SHP77 (cell line): ENCODE measurements around the gene IGLL5.

Source experiments
- DNase-seq, 2 experiments: peaks; one replicate each; lab custom pipeline; 2025; lab: John Stamatoyannopoulos, UW

Gene IGLL5

DNA sequence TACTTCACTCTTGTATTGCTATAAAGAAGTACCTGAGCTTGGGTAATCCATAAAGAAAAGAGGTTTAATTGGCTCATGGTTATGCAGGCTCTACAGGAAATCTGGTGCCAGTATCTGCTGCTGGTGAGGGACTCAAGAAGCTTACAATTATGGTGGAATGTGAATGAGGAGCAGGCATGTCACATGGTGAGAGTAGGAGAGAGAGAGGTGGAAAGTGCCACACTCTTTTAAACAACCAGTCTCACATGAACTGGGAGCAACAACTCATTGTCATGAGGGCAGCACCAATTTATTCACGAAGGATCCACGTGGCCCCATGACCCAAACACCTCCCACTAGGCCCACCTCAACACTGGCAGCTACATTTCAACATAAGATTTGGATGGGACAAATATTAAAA is 24.6 kb upstream of the IGLL5 start:
- DNase-seq, result no peak

DNA sequence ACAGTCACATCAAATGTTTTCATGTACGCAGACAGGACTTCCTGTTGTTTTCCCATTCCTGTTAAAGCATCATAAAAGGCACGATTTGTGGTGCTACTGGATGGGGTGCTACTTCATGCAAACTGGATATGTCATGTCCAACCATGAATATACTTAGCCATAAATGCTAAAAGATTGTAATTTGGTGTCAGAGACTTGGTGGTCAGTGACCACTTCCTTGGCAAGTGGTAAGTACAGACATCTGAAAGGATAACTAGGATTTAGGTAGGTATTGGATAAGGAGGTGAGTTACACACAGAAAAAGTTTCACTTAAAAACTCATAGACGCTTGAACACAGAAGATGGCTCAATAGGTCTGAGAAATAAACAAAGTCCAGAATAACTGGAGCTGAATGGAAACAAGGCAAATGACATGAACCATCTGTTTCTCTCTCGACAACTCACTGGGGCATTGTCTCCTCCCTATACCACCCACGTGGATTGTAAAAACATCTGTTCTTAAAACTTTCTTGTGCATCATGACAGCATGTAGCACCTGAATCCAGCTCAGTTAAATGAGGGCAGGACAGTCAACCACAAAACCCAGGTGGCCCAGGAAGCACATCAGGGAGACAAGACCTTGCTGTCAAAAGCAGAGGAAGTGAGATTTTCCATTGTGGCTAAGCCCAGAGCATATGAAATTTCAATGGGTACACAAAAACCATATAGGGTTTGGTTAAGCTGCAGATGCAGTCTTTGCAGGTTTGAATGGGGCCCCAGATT is 22.1 kb upstream of the IGLL5 start:
- no peak for DNase-seq

DNA sequence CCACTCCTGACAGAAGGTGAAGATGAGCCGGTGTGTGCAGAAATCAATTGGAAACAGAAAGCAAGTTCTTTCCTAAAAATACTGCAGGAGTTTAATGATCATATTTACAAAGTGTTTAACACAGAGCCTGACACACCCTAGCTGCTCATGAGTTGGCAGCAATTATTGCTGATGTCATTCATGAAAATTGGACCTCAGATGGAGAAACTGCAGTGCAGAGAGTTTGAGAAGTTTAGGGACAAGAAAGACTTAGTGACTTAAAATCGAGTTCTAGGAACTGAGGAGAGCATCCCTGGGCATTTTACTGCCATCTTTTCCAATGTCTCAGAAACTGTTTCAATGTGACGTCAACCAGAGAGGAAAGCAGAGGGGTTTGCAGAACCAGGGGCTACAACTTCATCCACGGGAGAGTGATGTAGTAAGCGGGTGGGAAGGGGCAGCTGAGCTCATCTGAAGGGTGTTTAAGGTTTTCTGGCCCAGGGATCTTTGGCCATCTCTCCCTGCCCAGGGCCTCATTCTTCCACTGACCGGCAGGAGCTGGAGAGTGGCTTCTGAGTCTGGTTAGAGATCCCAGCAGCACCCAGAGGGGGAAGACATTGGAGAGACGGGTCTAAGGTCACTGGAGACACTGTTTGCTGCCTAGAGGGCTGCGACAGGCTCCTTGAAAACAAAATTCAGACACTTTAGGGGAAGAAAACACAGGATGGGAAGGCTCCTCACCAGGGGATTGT is 21.1 kb upstream of the IGLL5 start:
- DNase-seq, result no peak

DNA sequence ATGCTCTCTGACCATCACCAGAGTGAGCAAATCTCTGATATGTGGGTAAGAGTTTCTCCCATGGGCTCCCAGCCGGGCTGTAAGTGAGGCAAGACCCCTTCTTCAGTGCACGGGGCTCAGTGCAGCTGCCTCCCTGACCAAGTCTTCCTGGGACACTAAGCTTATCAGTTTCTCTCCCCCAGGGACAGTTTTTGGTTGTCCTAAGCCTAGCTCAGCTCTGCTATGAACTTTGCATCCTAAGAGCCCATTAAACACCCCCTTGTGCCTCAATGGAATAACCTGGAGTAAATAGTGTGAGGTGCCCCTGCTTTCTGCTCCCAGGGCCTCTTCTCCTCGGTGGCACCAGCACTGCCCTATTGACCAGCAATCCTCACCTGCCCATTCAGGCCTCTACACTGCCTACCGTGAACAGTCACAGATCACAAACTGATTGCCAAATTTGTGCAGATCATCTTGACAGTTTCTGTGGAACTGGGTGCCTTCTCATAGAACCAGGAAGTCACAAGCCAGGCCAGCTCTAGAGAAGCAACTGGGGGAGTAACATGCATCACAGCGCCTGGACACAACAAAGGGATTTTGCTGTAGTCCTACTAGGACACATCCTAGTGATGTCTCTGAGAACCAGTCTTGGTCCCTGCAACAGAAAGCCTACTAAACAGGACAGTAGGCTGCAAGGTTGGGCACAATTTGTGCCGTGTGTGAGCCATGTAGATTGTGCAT is 19.5 kb upstream of the IGLL5 start:
- DNase-seq, result no peak

DNA sequence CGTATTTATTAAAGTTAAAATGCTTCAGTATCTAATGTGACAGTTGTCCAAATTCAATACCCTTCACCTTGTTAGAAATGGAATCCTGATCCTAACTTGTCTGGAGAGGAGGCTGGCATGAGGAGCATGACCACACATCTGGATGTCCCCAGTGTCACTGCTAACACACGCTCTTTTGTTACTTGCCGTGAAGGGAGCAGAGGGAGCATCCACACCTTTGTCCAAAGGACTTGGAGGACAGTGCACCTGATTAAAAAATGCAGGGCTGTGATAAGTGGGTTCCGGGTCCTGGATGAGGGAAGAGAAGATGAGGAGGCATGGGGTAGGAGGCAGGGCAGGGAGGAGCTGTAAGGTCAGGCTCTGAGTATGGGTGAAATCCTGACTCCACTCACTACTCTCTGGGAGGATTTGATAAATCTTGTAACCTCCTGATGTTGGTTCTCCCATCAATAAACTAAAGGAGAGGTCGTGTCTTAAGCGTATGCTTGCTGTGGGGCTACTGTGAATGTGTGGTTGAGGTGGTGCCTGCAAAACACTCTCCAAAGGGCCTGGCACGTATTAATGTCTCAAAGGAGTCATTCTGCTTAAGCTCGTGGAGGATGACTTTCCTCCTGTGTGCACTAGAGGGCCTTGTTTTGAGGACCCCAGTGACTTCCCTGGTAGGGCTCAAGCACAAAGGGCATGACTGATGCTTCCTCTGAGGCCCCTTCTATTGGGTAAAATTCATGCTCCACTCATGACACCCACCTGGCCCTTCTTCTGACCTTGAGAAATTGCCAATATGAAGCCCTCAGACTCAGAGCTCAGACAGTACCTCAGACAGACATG is 16.8 kb upstream of the IGLL5 start:
- no peak for DNase-seq

DNA sequence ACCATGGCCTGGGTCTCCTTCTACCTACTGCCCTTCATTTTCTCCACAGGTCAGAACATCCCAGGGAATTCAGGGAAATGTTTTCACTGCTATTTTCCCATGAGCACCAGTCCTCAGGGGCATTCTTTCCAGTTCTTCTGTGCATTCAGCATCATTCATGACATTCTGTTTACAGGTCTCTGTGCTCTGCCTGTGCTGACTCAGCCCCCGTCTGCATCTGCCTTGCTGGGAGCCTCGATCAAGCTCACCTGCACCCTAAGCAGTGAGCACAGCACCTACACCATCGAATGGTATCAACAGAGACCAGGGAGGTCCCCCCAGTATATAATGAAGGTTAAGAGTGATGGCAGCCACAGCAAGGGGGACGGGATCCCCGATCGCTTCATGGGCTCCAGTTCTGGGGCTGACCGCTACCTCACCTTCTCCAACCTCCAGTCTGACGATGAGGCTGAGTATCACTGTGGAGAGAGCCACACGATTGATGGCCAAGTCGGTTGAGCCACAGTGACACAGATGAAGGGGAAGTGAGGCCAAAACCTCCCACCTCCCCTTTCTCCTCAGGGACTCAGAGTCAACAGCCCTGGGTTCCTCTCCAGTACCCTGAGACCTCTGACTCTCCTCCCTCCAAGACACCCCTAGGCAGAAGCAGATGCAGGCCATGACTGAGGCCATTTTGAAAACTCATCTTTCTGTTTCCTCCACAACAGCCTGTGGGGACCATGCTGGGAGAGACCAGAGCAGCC is 15.9 kb upstream of the IGLL5 start:
- DNase-seq, result no peak

DNA sequence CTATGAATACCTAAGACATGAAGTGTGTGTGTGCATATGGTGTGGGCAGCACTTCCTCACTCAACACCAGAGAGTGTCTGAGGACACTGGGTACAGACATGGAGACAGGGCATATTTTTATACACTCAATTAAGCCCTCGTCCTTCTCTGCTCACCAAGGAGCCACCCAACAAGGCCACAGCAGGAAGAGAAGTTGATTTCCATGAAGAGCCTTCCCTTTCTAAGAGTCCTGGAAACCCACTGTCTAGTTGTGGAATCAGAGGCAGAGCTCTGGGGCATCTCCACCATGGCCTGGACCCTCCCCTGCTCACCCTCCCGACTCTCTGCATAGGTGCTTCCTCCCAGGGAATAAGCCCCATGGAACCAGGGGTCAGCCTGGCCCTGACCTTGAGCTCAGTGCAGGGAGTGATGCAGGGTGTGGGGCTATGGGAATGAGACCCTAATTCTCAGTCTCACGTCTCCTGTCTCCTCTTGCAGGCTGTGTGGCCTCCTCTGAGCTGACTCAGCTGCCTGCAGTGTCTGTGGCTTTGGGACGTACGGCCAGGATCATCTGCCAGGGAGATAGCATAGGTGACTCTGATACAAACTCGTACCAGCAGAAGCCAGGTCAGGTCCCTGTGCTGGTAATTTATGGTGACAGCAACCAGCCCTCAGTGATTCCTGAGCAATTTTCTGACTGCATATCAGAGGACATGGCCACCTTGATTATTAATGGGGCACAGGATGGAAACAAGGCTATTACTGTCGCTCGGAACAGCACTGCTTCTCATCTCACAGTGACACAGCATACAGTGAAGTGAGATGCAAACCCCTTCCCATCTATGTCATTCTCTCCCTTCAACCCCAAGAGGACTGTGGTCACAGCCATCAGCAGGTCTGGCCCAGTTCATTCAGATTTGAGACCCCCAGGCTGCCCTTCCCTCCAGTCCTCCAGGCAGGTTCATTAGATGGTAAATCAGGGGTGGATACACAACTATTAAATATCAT is 14.6 kb upstream of the IGLL5 start:
- DNase-seq, result no peak

DNA sequence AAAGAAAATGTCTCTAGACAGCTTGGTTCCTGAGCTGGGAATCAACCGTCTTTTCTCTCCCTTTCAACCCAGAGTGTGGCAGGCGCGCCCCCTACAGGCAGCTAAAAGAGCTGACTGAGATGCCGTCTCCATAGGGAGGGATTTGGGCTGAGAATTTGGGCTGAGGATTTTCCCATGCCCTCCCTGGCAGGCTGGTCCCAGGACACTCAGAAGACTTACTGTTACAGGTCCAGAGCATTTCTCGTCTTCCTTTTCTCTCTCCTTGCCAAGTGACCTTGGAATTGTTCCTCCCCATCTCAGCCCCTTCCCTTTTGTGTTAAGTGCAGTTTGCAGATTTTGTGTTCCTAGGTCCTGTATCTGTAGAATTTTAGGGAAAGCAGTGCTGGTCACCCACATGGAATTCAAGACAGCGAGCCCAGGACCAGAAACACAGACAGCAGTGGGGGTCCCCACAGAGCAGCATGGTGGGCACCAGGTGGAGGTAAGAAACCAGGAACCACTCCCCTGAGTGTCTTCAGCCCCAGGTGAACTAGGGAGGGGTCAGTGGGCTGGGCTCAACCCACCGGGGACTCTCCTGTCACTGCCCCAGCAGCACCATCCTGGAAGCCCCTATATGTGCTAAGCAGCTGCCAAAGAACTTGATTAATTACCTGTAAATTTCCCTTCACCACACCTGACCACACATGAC is 9.9 kb upstream of the IGLL5 start:
- peak in 1 of 2 experiments; percentile 70 for DNase-seq

DNA sequence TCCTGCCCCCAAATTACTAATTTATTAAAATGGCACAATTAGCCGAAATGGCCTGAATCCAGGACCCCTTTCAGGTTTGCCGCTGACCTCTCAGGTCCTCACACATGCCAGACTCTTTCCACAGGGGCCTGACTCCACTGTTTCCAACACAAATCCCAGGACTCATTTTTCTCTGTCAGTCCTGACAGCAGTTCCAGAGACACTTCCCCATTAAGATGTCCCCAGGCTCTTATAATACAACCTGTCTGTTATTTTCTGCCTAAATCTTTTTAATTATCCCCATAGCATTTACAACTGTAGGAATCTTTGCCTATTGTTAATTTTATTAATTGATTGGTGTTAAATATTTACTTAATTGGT is 9.4 kb upstream of the IGLL5 start:
- DNase-seq, result no peak

DNA sequence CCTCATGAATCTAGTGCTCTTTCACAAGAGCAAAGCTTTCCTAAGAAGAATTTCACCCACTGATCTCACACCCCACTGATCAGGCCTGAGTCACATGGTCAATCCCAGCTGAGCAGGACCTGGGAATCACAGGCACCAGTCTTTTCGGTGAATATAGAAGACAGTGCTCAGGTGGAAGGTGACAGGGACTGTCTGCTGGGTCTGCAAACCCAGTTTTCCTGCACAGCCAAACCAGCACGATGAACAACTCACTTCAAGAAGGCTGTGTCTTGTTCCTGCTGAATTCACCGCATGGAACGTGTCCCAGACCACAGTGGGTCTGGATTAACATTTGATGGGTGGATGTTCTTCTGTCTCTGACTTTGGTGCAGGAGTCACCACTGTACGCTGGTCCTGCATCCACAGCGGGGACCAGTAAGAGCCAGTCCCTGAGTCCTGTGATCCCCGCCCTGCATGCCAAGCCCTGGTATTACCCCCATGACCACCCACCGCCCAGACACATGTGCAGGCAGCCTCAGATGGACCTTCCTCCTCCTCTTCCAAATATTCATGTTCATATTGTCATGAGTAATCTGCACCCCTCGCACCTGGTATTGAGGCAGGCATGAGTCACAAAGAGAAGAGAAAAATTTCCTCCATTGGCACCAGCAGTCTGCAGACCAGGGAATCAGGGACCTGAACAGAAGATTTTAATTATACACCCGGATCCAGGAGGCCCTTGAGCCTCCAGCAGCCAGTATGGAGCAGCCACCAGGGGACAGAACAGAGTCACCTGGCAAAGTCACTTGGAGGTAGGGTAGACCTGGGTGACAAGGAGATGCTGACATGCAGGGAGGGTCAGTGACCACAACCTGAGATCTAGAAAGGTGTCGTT is 8.6 kb upstream of the IGLL5 start:
- no peak for DNase-seq

DNA sequence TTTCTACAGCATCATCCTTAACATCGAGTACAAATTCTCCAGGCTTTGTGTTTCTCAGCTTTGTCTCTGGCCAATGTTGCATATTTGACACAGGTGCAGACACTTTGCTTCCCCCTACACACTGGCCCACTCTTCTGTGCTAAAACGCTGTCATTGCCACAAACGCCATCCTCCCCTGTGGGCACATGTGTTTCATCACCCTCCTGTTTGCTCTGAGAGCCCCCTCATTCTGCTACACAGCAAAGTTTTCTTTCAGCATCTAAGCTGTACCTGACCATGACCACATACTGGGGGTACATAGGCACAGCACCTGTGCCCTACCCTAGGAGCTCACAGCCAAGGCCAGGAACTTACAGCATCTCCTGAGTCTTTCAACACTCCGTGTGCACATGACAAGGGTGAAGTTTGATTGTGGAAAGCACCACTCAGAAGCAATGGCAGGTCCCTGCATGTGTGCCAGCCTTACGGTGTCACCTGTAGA is 7.9 kb upstream of the IGLL5 start:
- DNase-seq, result no peak

DNA sequence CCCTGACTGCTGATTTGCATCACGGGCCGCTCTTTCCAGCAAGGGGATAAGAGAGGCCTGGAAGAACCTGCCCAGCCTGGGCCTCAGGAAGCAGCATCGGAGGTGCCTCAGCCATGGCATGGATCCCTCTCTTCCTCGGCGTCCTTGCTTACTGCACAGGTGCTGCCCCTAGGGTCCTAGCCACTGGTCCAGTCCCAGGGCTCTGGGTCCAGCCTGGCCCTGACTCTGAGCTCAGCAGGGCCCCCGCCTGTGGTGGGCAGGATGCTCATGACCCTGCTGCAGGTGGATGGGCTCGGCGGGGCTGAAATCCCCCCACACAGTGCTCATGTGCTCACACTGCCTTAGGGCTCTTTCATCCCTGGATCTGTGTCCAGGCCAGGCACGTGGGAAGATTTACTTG is 7.0 kb upstream of the IGLL5 start:
- DNase-seq, result no peak

DNA sequence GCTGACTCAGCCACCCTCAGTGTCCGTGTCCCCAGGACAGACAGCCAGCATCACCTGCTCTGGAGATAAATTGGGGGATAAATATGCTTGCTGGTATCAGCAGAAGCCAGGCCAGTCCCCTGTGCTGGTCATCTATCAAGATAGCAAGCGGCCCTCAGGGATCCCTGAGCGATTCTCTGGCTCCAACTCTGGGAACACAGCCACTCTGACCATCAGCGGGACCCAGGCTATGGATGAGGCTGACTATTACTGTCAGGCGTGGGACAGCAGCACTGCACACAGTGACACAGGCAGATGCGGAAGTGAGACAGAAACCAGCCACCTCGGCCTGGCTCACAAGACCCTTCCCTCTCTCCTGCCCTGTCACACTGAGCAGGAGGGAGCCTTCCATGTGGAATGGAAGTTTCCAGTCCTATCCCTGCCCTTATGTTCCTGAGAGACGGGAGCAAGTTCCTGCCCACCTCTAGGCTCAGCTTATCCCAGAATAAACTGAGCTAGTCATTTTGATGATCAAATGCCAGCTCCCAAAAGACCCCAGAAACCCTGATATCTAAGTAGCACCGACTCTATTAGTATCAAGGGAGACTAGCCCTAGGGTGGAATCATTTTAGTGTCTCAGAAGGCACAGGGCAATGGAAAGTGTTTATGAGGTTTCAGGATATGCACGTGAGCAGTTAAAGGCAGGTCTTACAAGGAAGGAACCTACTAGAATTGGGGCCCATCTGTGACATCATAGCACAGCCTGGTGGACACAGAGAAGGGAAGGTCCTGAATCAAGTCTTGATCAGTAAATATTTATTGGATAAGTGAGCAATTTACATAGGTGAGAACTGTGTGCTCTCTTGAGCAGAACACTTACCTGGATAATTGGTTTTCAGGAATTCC is 6.3 kb upstream of the IGLL5 start:
- no peak for DNase-seq

DNA sequence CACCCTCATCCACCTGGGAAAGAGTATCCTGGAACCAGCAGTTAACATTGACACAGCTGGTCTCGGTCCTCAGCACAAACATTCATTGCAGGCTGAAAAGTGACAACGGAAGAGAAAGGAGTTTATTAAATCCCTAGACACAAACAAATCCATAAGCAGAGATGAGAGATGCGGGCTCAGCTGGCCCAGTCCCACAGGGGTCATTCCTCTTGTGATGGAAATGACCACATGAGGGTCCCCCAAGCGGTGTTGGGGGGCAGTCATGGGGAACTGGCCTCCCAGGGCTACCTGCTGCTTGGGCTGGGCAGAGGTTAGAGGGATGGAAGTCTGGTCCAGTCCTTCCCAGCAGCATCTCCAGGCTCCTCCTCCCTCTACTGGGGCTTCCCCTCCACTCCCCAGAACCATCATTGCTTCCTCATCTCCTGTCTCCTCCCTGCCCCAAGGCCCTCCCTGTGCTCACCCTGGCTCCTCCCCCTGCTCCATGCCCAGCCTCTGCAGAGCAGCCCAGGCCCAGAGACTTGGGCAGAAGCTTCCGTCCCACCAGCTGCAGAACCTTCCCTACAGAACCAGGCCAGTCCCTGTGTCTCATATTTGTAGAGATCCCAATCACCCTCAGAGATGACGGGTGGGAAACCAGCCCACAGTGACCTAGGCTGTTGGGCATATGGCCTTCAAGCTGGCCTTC is 5.4 kb upstream of the IGLL5 start:
- DNase-seq, result no peak

DNA sequence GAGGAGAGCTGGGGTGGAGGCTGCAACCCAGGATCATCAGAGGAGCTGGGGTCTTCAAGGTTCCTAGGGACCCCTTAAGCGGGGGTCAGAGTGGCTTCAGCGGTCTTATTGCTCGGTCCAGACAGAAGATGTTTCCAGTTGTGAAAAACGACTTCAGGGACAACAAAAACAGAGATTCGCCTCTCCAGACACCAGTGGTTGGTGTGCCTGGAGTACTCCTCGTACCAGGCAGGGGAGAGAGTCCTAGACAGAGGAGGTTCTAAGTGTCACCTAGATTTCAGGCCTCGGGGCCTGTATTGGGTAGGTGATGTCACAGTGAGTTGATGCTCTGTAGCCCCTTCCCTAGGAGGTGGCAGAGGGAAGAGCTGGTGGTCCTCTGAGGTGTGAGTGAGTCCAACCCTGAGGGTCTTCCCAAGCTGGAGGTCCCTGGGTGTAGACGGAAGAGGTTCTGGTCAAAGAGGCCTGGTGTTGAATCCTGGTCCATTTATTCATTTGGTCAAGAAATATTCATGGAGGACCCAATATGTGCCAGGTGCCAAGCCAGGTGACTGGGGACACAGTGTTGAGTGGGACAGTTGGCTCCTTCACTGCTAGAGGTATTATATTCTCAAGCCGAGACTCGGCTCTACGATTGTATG is 4.4 kb upstream of the IGLL5 start:
- DNase-seq, result no peak
